ENCODE measurements around the gene STRIP2.

Gene STRIP2

DNA sequence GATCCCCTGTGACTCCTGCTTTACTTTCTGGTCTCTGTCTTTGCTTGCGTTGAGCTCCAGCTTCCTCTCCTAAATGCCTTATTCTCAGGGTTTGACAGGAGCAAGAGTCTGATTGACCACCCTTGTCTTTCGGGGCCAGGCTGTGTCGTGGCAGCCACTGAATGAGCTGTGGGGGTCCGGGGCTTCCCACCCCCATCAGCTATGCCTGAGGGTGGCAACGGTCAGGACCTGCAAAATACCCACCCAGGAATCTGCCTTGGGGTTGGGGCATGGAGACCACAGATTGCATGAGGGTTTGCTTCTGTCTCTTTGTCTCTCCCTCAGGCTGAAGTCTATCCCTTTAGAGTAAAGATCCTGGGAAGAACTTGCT is 88.7 kb downstream of the STRIP2 start:
- CTCF ChIA-PET: no interaction called here
- no peaks in the 10 kb centered on the region for H3K36me3 ChIP-seq (ENCODE audit: control insufficient read depth in 2 of 2, insufficient read depth in 1 of 2, low read length in 2 of 2)

DNA sequence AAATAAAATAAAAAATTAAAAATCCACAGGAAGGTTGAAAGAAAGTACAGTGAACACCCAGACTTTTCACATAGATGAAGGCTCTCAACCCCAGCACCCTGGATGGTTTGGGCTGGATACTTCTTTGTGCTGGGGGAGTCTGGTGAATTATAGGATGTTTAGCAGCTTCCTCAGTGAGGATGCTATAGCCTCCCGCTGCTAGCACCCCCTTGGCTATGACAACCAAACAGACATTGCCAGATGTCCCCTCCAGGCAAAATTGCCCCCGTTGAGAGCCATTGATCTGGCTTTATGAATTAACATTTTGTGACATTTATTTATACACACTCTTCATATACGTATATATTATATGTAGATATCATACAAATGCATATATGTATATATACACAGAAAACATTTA is 89.7 kb downstream of the STRIP2 start:
- H3K27ac ChIP-seq (ENCODE audit: extremely low read depth, low read depth, low read length): no peak overlapping the region
- ChIA-PET CTCF (interaction anchor here (0.6 kb wide), 2 partner anchors 47 to 298 kb away, joined by 3 to 4 read pairs; no protein-coding TSS in a partner anchor), POLR2A (no interaction called here)
- TF ChIP-seq ZNF341 (tag by site-specific recombination; IDR thresholded peaks at IDR 0.05; ENCODE audit: low read depth) (no peak), ZNF23 (tag by site-specific recombination; IDR thresholded peaks at IDR 0.05; ENCODE audit: borderline replicate concordance) (no peak), ZNF155 (tag by site-specific recombination; IDR thresholded peaks at IDR 0.05) (no peak), ZNF658 (tag by site-specific recombination; IDR thresholded peaks at IDR 0.05) (no peak), ZBTB7A (tag by site-specific recombination; IDR thresholded peaks at IDR 0.05; ENCODE audit: low read depth) (no peak)
- TF ChIP-seq, protein P1, sequence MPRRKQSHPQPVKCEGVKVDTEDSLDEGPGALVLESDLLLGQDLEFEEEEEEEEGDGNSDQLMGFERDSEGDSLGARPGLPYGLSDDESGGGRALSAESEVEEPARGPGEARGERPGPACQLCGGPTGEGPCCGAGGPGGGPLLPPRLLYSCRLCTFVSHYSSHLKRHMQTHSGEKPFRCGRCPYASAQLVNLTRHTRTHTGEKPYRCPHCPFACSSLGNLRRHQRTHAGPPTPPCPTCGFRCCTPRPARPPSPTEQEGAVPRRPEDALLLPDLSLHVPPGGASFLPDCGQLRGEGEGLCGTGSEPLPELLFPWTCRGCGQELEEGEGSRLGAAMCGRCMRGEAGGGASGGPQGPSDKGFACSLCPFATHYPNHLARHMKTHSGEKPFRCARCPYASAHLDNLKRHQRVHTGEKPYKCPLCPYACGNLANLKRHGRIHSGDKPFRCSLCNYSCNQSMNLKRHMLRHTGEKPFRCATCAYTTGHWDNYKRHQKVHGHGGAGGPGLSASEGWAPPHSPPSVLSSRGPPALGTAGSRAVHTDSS (tag by site-specific recombination; IDR thresholded peaks at IDR 0.05): no peak
- TF ChIP-seq, protein P2, sequence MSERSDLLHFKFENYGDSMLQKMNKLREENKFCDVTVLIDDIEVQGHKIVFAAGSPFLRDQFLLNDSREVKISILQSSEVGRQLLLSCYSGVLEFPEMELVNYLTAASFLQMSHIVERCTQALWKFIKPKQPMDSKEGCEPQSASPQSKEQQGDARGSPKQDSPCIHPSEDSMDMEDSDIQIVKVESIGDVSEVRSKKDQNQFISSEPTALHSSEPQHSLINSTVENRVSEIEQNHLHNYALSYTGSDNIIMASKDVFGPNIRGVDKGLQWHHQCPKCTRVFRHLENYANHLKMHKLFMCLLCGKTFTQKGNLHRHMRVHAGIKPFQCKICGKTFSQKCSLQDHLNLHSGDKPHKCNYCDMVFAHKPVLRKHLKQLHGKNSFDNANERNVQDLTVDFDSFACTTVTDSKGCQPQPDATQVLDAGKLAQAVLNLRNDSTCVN (tag by site-specific recombination; optimal IDR thresholded peaks at IDR 0.05): no peak
- H3K4me1 ChIP-seq (ENCODE audit: control insufficient read depth, insufficient read depth, low read length): no peaks in the 10 kb centered on the region
- no peaks in the 10 kb centered on the region for H3K36me3 ChIP-seq (ENCODE audit: control insufficient read depth in 2 of 2, insufficient read depth in 1 of 2, low read length in 2 of 2)
- H3K9me3 ChIP-seq (ENCODE audit: control insufficient read depth, insufficient read depth, low read depth, low read length): no peaks in the 10 kb centered on the region
- no peak overlapping the region for H3K4me3 ChIP-seq (ENCODE audit: low read depth, low read length)

More for the DNA sequence above, 88.7 kb downstream of the STRIP2 start:
- Histone ChIP-seq H3K4me3 (ENCODE audit: low read depth, low read length) (no peak overlapping the region), H3K27ac (ENCODE audit: extremely low read depth, low read depth, low read length) (no peak overlapping the region), H3K4me1 (ENCODE audit: control insufficient read depth, insufficient read depth, low read length) (no peaks in the 10 kb centered on the region), H3K9me3 (ENCODE audit: control insufficient read depth, insufficient read depth, low read depth, low read length) (no peaks in the 10 kb centered on the region)
- TF ChIP-seq ZNF37A (tag by site-specific recombination; IDR thresholded peaks at IDR 0.05): no peak
- TF ChIP-seq ZNF146 (tag by site-specific recombination; IDR thresholded peaks at IDR 0.05): no peak
- no peak for TF ChIP-seq ZNF426 (tag by site-specific recombination; IDR thresholded peaks at IDR 0.05)
- TF ChIP-seq ZNF2 (tag by site-specific recombination; IDR thresholded peaks at IDR 0.05): no peak
- TF ChIP-seq, protein P3, sequence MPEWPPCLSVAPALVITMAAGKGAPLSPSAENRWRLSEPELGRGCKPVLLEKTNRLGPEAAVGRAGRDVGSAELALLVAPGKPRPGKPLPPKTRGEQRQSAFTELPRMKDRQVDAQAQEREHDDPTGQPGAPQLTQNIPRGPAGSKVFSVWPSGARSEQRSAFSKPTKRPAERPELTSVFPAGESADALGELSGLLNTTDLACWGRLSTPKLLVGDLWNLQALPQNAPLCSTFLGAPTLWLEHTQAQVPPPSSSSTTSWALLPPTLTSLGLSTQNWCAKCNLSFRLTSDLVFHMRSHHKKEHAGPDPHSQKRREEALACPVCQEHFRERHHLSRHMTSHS (tag by site-specific recombination; IDR thresholded peaks at IDR 0.05): no peak
- TF ChIP-seq ZBTB17 (tag by site-specific recombination; IDR thresholded peaks at IDR 0.05): no peak
- TF ChIP-seq, protein P4, sequence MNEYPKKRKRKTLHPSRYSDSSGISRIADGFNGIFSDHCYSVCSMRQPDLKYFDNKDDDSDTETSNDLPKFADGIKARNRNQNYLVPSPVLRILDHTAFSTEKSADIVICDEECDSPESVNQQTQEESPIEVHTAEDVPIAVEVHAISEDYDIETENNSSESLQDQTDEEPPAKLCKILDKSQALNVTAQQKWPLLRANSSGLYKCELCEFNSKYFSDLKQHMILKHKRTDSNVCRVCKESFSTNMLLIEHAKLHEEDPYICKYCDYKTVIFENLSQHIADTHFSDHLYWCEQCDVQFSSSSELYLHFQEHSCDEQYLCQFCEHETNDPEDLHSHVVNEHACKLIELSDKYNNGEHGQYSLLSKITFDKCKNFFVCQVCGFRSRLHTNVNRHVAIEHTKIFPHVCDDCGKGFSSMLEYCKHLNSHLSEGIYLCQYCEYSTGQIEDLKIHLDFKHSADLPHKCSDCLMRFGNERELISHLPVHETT (tag by site-specific recombination; IDR thresholded peaks at IDR 0.05): no peak
- TF ChIP-seq KLF1 (tag by site-specific recombination; IDR thresholded peaks at IDR 0.05): no peak
- 0 out of 2 replicates have a peak, but pooled peaks have one; percentile 22 for TF ChIP-seq ZBTB20 (tag by site-specific recombination; IDR thresholded peaks at IDR 0.05)
- TF ChIP-seq, protein P5, sequence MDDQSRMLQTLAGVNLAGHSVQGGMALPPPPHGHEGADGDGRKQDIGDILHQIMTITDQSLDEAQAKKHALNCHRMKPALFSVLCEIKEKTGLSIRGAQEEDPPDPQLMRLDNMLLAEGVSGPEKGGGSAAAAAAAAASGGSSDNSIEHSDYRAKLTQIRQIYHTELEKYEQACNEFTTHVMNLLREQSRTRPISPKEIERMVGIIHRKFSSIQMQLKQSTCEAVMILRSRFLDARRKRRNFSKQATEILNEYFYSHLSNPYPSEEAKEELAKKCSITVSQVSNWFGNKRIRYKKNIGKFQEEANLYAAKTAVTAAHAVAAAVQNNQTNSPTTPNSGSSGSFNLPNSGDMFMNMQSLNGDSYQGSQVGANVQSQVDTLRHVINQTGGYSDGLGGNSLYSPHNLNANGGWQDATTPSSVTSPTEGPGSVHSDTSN (CRISPR knock-in tag; IDR thresholded peaks at IDR 0.05): no peak
- TF ChIP-seq, protein P6, sequence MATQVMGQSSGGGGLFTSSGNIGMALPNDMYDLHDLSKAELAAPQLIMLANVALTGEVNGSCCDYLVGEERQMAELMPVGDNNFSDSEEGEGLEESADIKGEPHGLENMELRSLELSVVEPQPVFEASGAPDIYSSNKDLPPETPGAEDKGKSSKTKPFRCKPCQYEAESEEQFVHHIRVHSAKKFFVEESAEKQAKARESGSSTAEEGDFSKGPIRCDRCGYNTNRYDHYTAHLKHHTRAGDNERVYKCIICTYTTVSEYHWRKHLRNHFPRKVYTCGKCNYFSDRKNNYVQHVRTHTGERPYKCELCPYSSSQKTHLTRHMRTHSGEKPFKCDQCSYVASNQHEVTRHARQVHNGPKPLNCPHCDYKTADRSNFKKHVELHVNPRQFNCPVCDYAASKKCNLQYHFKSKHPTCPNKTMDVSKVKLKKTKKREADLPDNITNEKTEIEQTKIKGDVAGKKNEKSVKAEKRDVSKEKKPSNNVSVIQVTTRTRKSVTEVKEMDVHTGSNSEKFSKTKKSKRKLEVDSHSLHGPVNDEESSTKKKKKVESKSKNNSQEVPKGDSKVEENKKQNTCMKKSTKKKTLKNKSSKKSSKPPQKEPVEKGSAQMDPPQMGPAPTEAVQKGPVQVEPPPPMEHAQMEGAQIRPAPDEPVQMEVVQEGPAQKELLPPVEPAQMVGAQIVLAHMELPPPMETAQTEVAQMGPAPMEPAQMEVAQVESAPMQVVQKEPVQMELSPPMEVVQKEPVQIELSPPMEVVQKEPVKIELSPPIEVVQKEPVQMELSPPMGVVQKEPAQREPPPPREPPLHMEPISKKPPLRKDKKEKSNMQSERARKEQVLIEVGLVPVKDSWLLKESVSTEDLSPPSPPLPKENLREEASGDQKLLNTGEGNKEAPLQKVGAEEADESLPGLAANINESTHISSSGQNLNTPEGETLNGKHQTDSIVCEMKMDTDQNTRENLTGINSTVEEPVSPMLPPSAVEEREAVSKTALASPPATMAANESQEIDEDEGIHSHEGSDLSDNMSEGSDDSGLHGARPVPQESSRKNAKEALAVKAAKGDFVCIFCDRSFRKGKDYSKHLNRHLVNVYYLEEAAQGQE (tag by site-specific recombination; IDR thresholded peaks at IDR 0.05): peak; percentile 20; the same call in 1 of the 2 replicates
- POLR2A ChIA-PET: no interaction called here

Data from HEK293 (cell line).